Large intestine (tissue), 3 donors: ENCODE results near the gene NEGR1. TPM values are rescaled to one million over a fixed set of nuclear protein-coding genes. Genes with fewer than 3 reads are reported as not detected.

Experiments
- DNase-seq, 2 donors: peaks; one replicate each; pipeline versions ENCODE4 v3.0.0 to v3.0.0-alpha.2; 2013
- H3K27ac ChIP-seq: one replicate; pipeline ENCODE4 v1.5.1; 2013; ENCODE audit warnings: low read length
- H3K27me3 ChIP-seq: 2 replicates; pipeline ENCODE4 v1.6.1; 2013; ENCODE audit warnings: low read length; ENCODE audit not compliant: control insufficient read depth, insufficient read depth
- H3K36me3 ChIP-seq: 2 replicates; pipeline ENCODE4 v1.6.1; 2013; ENCODE audit warnings: low read length; ENCODE audit not compliant: control insufficient read depth, insufficient read depth
- H3K4me1 ChIP-seq: one replicate; pipeline ENCODE4 v1.6.1; 2013; ENCODE audit warnings: low read length; ENCODE audit not compliant: control insufficient read depth, insufficient read depth
- H3K4me3 ChIP-seq: one replicate; pipeline ENCODE4 v1.5.1; 2013; ENCODE audit warnings: low read length
- H3K9me3 ChIP-seq: one replicate; pipeline ENCODE4 v1.6.1; 2013; ENCODE audit warnings: mild to moderate bottlenecking, low read depth, low read length, moderate library complexity; ENCODE audit not compliant: control insufficient read depth
- WGBS: methylation state at CpG from one replicate; pipeline ENCODE4 v1.1.5; 2013; ENCODE audit warnings: low lambda C conversion rate; ENCODE audit not compliant: insufficient coverage; 5-methylcytosine and 5-hydroxymethylcytosine counted together
- polyA plus RNA-seq: library from polyadenylated mRNA; unstranded; fragments of 120-200 nt; gene quantifications from one replicate; pipeline ENCODE4 v1.2.1, GENCODE V29; 2013

The NEGR1 gene
- polyA plus RNA-seq, 1 donor = 9.9 TPM

- no peaks in the 10 kb centered on the region for H3K4me1 ChIP-seq
- WGBS = 87% methylated on average over 3 of the region's 4 CpGs
- H3K27me3 ChIP-seq = no peaks in the 10 kb centered on the region
- no peaks in the 10 kb centered on the region for H3K9me3 ChIP-seq
- no peak overlapping the region for H3K27ac ChIP-seq
- no peak overlapping the region for H3K4me3 ChIP-seq
- no peaks in the 10 kb centered on the region for H3K36me3 ChIP-seq
- DNase-seq = no peak
These were observed 184.3 kb downstream of the NEGR1 start for GRCh38 chr1:72097851-72098570.

GRCh38 chr1:72094209-72094608, 188.1 kb downstream of the NEGR1 start:
- WGBS = 83% methylated on average over 1 of the region's 2 CpGs
- DNase-seq = no peak
- H3K27ac ChIP-seq = no peak overlapping the region
- H3K27me3 ChIP-seq = no peaks in the 10 kb centered on the region
- H3K36me3 ChIP-seq = no peaks in the 10 kb centered on the region
- no peaks in the 10 kb centered on the region for H3K9me3 ChIP-seq
- H3K4me1 ChIP-seq = no peaks in the 10 kb centered on the region
- H3K4me3 ChIP-seq = no peak overlapping the region

GRCh38 chr1:72086394-72086793, 195.9 kb downstream of the NEGR1 start:
- 75% methylated on average over 2 of the region's 3 CpGs for WGBS
- no peaks in the 10 kb centered on the region for H3K27me3 ChIP-seq
- no peaks in the 10 kb centered on the region for H3K4me1 ChIP-seq
- no peak for DNase-seq
- H3K36me3 ChIP-seq = no peaks in the 10 kb centered on the region
- H3K27ac ChIP-seq = no peak overlapping the region
- no peak overlapping the region for H3K4me3 ChIP-seq
- no peaks in the 10 kb centered on the region for H3K9me3 ChIP-seq

GRCh38 chr1:72075425-72075824, 206.9 kb downstream of the NEGR1 start:
- no peak for DNase-seq
- Histone ChIP-seq H3K9me3 (no peaks in the 10 kb centered on the region), H3K27ac (no peak overlapping the region), H3K4me3 (no peak overlapping the region), H3K27me3 (no peaks in the 10 kb centered on the region), H3K36me3 (no peaks in the 10 kb centered on the region), H3K4me1 (no peaks in the 10 kb centered on the region)

- H3K27ac ChIP-seq = no peak overlapping the region
- no peak overlapping the region for H3K4me3 ChIP-seq
- H3K36me3 ChIP-seq = no peaks in the 10 kb centered on the region
- no peaks in the 10 kb centered on the region for H3K27me3 ChIP-seq
- 92% methylated on average over 2 of the region's 7 CpGs for WGBS
- no peaks in the 10 kb centered on the region for H3K9me3 ChIP-seq
- H3K4me1 ChIP-seq = no peaks in the 10 kb centered on the region
- DNase-seq = no peak
These were observed 215.9 kb downstream of the NEGR1 start for GRCh38 chr1:72066431-72066830.

GRCh38 chr1:72064196-72065075, 217.9 kb downstream of the NEGR1 start:
- Histone ChIP-seq H3K4me1 (no peaks in the 10 kb centered on the region), H3K4me3 (no peak overlapping the region), H3K27me3 (no peaks in the 10 kb centered on the region), H3K36me3 (no peaks in the 10 kb centered on the region), H3K27ac (no peak overlapping the region), H3K9me3 (no peaks in the 10 kb centered on the region)
- WGBS = no CpG with 5 or more reads among the region's 3 CpGs
- DNase-seq = no peak

- Histone ChIP-seq H3K36me3 (no peaks in the 10 kb centered on the region), H3K27me3 (no peaks in the 10 kb centered on the region), H3K4me3 (no peak overlapping the region), H3K4me1 (no peaks in the 10 kb centered on the region), H3K9me3 (no peaks in the 10 kb centered on the region), H3K27ac (no peak overlapping the region)
- 100% methylated on average over 3 of the region's 7 CpGs for WGBS
- DNase-seq = no peak
These were observed 218.8 kb downstream of the NEGR1 start for GRCh38 chr1:72063364-72064044.

- DNase-seq = no peak
- H3K4me1 ChIP-seq = no peaks in the 10 kb centered on the region
- no peaks in the 10 kb centered on the region for H3K27me3 ChIP-seq
- H3K9me3 ChIP-seq = no peaks in the 10 kb centered on the region
- no peak overlapping the region for H3K27ac ChIP-seq
- no peak overlapping the region for H3K4me3 ChIP-seq
- H3K36me3 ChIP-seq = no peaks in the 10 kb centered on the region
These were observed 219.8 kb downstream of the NEGR1 start for GRCh38 chr1:72062584-72062983.

GRCh38 chr1:72060466-72061245, 221.7 kb downstream of the NEGR1 start:
- H3K36me3 ChIP-seq = no peaks in the 10 kb centered on the region
- H3K4me3 ChIP-seq = no peak overlapping the region
- H3K9me3 ChIP-seq = no peaks in the 10 kb centered on the region
- no peaks in the 10 kb centered on the region for H3K27me3 ChIP-seq
- DNase-seq = no peak
- WGBS = 100% methylated on average over 1 of the region's 3 CpGs
- no peak overlapping the region for H3K27ac ChIP-seq
- H3K4me1 ChIP-seq = no peaks in the 10 kb centered on the region

GRCh38 chr1:72056516-72056915, 225.8 kb downstream of the NEGR1 start:
- WGBS = 100% methylated on average over 2 of the region's 2 CpGs
- no peak for DNase-seq
- no peak overlapping the region for H3K27ac ChIP-seq
- no peak overlapping the region for H3K4me3 ChIP-seq
- H3K9me3 ChIP-seq = no peaks in the 10 kb centered on the region
- H3K4me1 ChIP-seq = no peaks in the 10 kb centered on the region
- no peaks in the 10 kb centered on the region for H3K27me3 ChIP-seq
- no peaks in the 10 kb centered on the region for H3K36me3 ChIP-seq
